Measurements from ENCODE around the gene MYH9. TPM values are rescaled to one million over a fixed set of nuclear protein-coding genes. Genes with fewer than 3 reads are reported as not detected.

The MYH9 gene
- total RNA-seq, 4 donors from 2014 or later = 284 to 323 (median 294) TPM

- TF ChIP-seq POLR2AphosphoS5 (IDR thresholded peaks at IDR 0.05) = no peak
- TF ChIP-seq EP300 (IDR thresholded peaks at IDR 0.05) = no peak
- no peak for TF ChIP-seq POLR2A (IDR thresholded peaks at IDR 0.05)
- no peak for TF ChIP-seq CTCF (IDR thresholded peaks at IDR 0.05)
- Histone ChIP-seq H3K36me3 (peaks cover 12% of the 10 kb centered on the region), H3K9me3 (no peaks in the 10 kb centered on the region), H3K27ac (peak overlapping the region; percentile 75), H3K4me1 (peaks cover 81% of the 10 kb centered on the region), H3K4me3 (no peak overlapping the region), H3K27me3 (no peaks in the 10 kb centered on the region)
- no peak for DNase-seq (ENCODE audit: low spot score in 2 of 2)
- WGBS = 44% methylated on average over 8 of the region's 14 CpGs
Measured at GRCh38 chr22:36350751-36351594, 36.8 kb downstream of the MYH9 start.

- no peak for DNase-seq (ENCODE audit: low spot score in 2 of 2)
- no peak overlapping the region for H3K27ac ChIP-seq
- H3K9me3 ChIP-seq = no peaks in the 10 kb centered on the region
- 87% methylated on average over 2 of the region's 2 CpGs for WGBS
- peaks cover 79% of the 10 kb centered on the region for H3K4me1 ChIP-seq
- peaks cover 12% of the 10 kb centered on the region for H3K36me3 ChIP-seq
- TF ChIP-seq POLR2A (IDR thresholded peaks at IDR 0.05) (no peak), POLR2AphosphoS5 (IDR thresholded peaks at IDR 0.05) (no peak), CTCF (IDR thresholded peaks at IDR 0.05) (no peak), EP300 (IDR thresholded peaks at IDR 0.05) (no peak)
- no peaks in the 10 kb centered on the region for H3K27me3 ChIP-seq
- H3K4me3 ChIP-seq = no peak overlapping the region
Measured at GRCh38 chr22:36349726-36350125, 38.0 kb downstream of the MYH9 start.

GRCh38 chr22:36348760-36349159 is 39.0 kb downstream of the MYH9 start:
- Histone ChIP-seq H3K27ac (no peak overlapping the region), H3K27me3 (no peaks in the 10 kb centered on the region), H3K4me1 (peaks cover 79% of the 10 kb centered on the region), H3K4me3 (no peak overlapping the region), H3K36me3 (peaks cover 12% of the 10 kb centered on the region), H3K9me3 (no peaks in the 10 kb centered on the region)
- 73% methylated on average over 14 of the region's 14 CpGs for WGBS
- no peak for TF ChIP-seq POLR2AphosphoS5 (IDR thresholded peaks at IDR 0.05)
- no peak for TF ChIP-seq EP300 (IDR thresholded peaks at IDR 0.05)
- no peak for TF ChIP-seq POLR2A (IDR thresholded peaks at IDR 0.05)
- no peak for TF ChIP-seq CTCF (IDR thresholded peaks at IDR 0.05)
- no peak for DNase-seq (ENCODE audit: low spot score in 2 of 2)

- peak overlapping the region; percentile 31 for H3K27ac ChIP-seq
- TF ChIP-seq CTCF (IDR thresholded peaks at IDR 0.05) (no peak), EP300 (IDR thresholded peaks at IDR 0.05) (no peak), POLR2A (IDR thresholded peaks at IDR 0.05) (no peak), POLR2AphosphoS5 (IDR thresholded peaks at IDR 0.05) (no peak)
- no peak overlapping the region for H3K4me3 ChIP-seq
- peaks cover 22% of the 10 kb centered on the region for H3K36me3 ChIP-seq
- peaks cover 78% of the 10 kb centered on the region for H3K4me1 ChIP-seq
- WGBS = 86% methylated on average over 5 of the region's 5 CpGs
- H3K9me3 ChIP-seq = no peaks in the 10 kb centered on the region
- no peak for DNase-seq (ENCODE audit: low spot score in 2 of 2)
- H3K27me3 ChIP-seq = no peaks in the 10 kb centered on the region
Measured at GRCh38 chr22:36347094-36347493, 40.7 kb downstream of the MYH9 start.

- Histone ChIP-seq H3K4me1 (peaks cover 68% of the 10 kb centered on the region), H3K27me3 (no peaks in the 10 kb centered on the region), H3K4me3 (no peak overlapping the region), H3K27ac (peak overlapping the region; percentile 74), H3K36me3 (peaks cover 51% of the 10 kb centered on the region), H3K9me3 (no peaks in the 10 kb centered on the region)
- TF ChIP-seq CTCF (IDR thresholded peaks at IDR 0.05) (no peak), EP300 (IDR thresholded peaks at IDR 0.05) (no peak), POLR2A (IDR thresholded peaks at IDR 0.05) (no peak), POLR2AphosphoS5 (IDR thresholded peaks at IDR 0.05) (no peak)
- no peak for DNase-seq (ENCODE audit: low spot score in 2 of 2)
- WGBS = 64% methylated on average over 10 of the region's 23 CpGs
Measured at GRCh38 chr22:36344106-36344827, 43.5 kb downstream of the MYH9 start.
